DOHH2 (cell line): ENCODE results near the gene ESYT2.
"Not testable (repeated sequence)": the region's sequence is repeated elsewhere in the genome, so short reads cannot be mapped to it uniquely, and the experiment has no call there.

Experiments used
- H3F3A ChIP-seq: fragments of 200-600 bp; sonication (generic), shearing (Covaris generic); 2 replicates; pipeline ENCODE4 v1.6.0; 2016; ENCODE audit warnings: antibody characterized with exemption, mild to moderate bottlenecking; ENCODE audit not compliant: control insufficient read depth, insufficient read depth
- H3K27ac ChIP-seq: fragments of 200-600 bp; sonication (generic); 2 replicates; pipeline ENCODE4 v1.5.1; 2014; ENCODE audit warnings: low read depth, mild to moderate bottlenecking, low read length, moderate library complexity
- H3K27me3 ChIP-seq: fragments of 200-600 bp; sonication (generic); 2 replicates; pipeline ENCODE4 v1.6.1; 2014; ENCODE audit warnings: mild to moderate bottlenecking, low read length, mixed read lengths; ENCODE audit not compliant: control insufficient read depth
- H3K36me3 ChIP-seq: fragments of 200-600 bp; sonication (generic); 2 replicates; pipeline ENCODE4 v1.6.1; 2014; ENCODE audit warnings: mild to moderate bottlenecking, low read length, moderate library complexity, mixed read lengths; ENCODE audit not compliant: control insufficient read depth
- H3K4me1 ChIP-seq: fragments of 200-600 bp; sonication (generic); 2 replicates; pipeline ENCODE4 v1.6.1; 2014; ENCODE audit warnings: mild to moderate bottlenecking, low read length, mixed read lengths; ENCODE audit not compliant: control insufficient read depth
- H3K4me2 ChIP-seq: fragments of 200-600 bp; sonication (generic); 2 replicates; pipeline ENCODE4 v1.6.0; 2014; ENCODE audit warnings: mild to moderate bottlenecking, low read length, moderate library complexity
- H3K4me3 ChIP-seq: fragments of 200-600 bp; sonication (generic); 2 replicates; pipeline ENCODE4 v1.5.1; 2014; ENCODE audit warnings: mild to moderate bottlenecking, low read length, mixed read lengths
- H3K79me2 ChIP-seq: fragments of 200-600 bp; sonication (generic); 2 replicates; pipeline ENCODE4 v1.6.1; 2014; ENCODE audit warnings: mild to moderate bottlenecking, low read length, mixed read lengths; ENCODE audit not compliant: control insufficient read depth
- H3K9me2 ChIP-seq: fragments of 200-600 bp; sonication (generic); replicated peaks from 2 replicates; pipeline ENCODE4 v1.6.1; 2014; ENCODE audit warnings: mild to moderate bottlenecking, low read length, mixed read lengths; ENCODE audit not compliant: control insufficient read depth
- H3K9me3 ChIP-seq: fragments of 200-600 bp; sonication (generic); 2 replicates; pipeline ENCODE4 v1.6.1; 2014; ENCODE audit warnings: antibody characterized with exemption, low read length, mixed read lengths; ENCODE audit not compliant: control insufficient read depth, insufficient read depth
- H4K20me1 ChIP-seq: fragments of 200-600 bp; sonication (generic); 2 replicates; pipeline ENCODE4 v1.6.0; 2014; ENCODE audit warnings: low read depth, mild to moderate bottlenecking, antibody characterized with exemption, low read length, moderate library complexity; ENCODE audit not compliant: control insufficient read depth, insufficient read depth
- CTCF ChIP-seq: fragments of 200-600 bp; sonication (generic); IDR thresholded peaks from one replicate; pipeline ENCODE4 v1.5.1; 2014; ENCODE audit warnings: antibody characterized with exemption, mild to moderate bottlenecking, low read depth, low read length; ENCODE audit not compliant: poor library complexity, severe bottlenecking
- EZH2phosphoT487 ChIP-seq: fragments of 200-600 bp; sonication (generic); IDR thresholded peaks from 2 replicates; pipeline ENCODE4 v1.6.1; 2017; ENCODE audit warnings: borderline replicate concordance, mild to moderate bottlenecking, antibody characterized with exemption, low read length, moderate library complexity, mixed read lengths

Gene ESYT2

GRCh38 chr7:158846304-158846703, 17.0 kb upstream of the ESYT2 start:
- no peaks in the 10 kb centered on the region for H3F3A ChIP-seq
- no peaks in the 10 kb centered on the region for H4K20me1 ChIP-seq
- peaks cover 26% of the 10 kb centered on the region for H3K9me3 ChIP-seq
- peaks cover 8% of the 10 kb centered on the region; the same call in 1 of the 2 replicates for H3K4me1 ChIP-seq
- H3K79me2 ChIP-seq, result no peaks in the 10 kb centered on the region
- H3K27me3 ChIP-seq, result no peaks in the 10 kb centered on the region
- no peak overlapping the region for H3K4me2 ChIP-seq
- H3K4me3 ChIP-seq, result no peak overlapping the region
- no peaks in the 10 kb centered on the region for H3K9me2 ChIP-seq
- TF ChIP-seq CTCF (no peak), EZH2phosphoT487 (no peak)
- no peaks in the 10 kb centered on the region for H3K36me3 ChIP-seq
- H3K27ac ChIP-seq, result no peak overlapping the region

- H3K36me3 ChIP-seq, result no peaks in the 10 kb centered on the region
- no peaks in the 10 kb centered on the region for H3K9me2 ChIP-seq
- H3K4me2 ChIP-seq, result no peak overlapping the region
- H3K79me2 ChIP-seq, result no peaks in the 10 kb centered on the region
- H3K4me3 ChIP-seq, result no peak overlapping the region
- peaks cover 14% of the 10 kb centered on the region for H3K4me1 ChIP-seq
- H4K20me1 ChIP-seq, result no peaks in the 10 kb centered on the region
- H3K9me3 ChIP-seq, result peaks cover 13% of the 10 kb centered on the region; the same call in 1 of the 2 replicates
- TF ChIP-seq EZH2phosphoT487, result no peak
- H3K27me3 ChIP-seq, result no peaks in the 10 kb centered on the region
- H3K27ac ChIP-seq, result no peak overlapping the region
- peaks cover 2% of the 10 kb centered on the region; the same call in 1 of the 2 replicates for H3F3A ChIP-seq
Observed at GRCh38 chr7:158843771-158844170, 14.5 kb upstream of the ESYT2 start.

GRCh38 chr7:158842486-158842885, 13.2 kb upstream of the ESYT2 start:
- Histone ChIP-seq H3K4me1 (peaks cover 22% of the 10 kb centered on the region), H3K27ac (no peak overlapping the region), H4K20me1 (no peaks in the 10 kb centered on the region), H3F3A (peaks cover 8% of the 10 kb centered on the region), H3K27me3 (no peaks in the 10 kb centered on the region), H3K79me2 (no peaks in the 10 kb centered on the region), H3K9me2 (no peaks in the 10 kb centered on the region), H3K9me3 (peaks cover 8% of the 10 kb centered on the region; the same call in 1 of the 2 replicates), H3K4me3 (no peak overlapping the region), H3K36me3 (no peaks in the 10 kb centered on the region), H3K4me2 (no peak overlapping the region)
- TF ChIP-seq CTCF (no peak), EZH2phosphoT487 (no peak)

GRCh38 chr7:158840604-158841003, 11.3 kb upstream of the ESYT2 start:
- no peak overlapping the region for H3K27ac ChIP-seq
- no peak overlapping the region for H3K4me3 ChIP-seq
- H3K36me3 ChIP-seq, result no peaks in the 10 kb centered on the region
- H3K9me2 ChIP-seq, result no peaks in the 10 kb centered on the region
- no peak overlapping the region for H3K4me2 ChIP-seq
- H3F3A ChIP-seq, result peaks cover 10% of the 10 kb centered on the region
- H3K79me2 ChIP-seq, result no peaks in the 10 kb centered on the region
- H3K27me3 ChIP-seq, result no peaks in the 10 kb centered on the region
- H3K9me3 ChIP-seq, result no peaks in the 10 kb centered on the region
- H4K20me1 ChIP-seq, result no peaks in the 10 kb centered on the region
- H3K4me1 ChIP-seq, result peaks cover 22% of the 10 kb centered on the region
- TF ChIP-seq EZH2phosphoT487 (no peak), CTCF (no peak)

GRCh38 chr7:158839177-158839576, 9.9 kb upstream of the ESYT2 start:
- not testable (repeated sequence) for H3K4me3 ChIP-seq, H3K9me2 ChIP-seq, H3K79me2 ChIP-seq, H4K20me1 ChIP-seq, H3K27me3 ChIP-seq, H3F3A ChIP-seq, H3K9me3 ChIP-seq, H3K36me3 ChIP-seq
- Histone ChIP-seq H3K27ac (peak overlapping the region; percentile 27; the same call in 1 of the 2 replicates), H3K4me1 (peaks cover 22% of the 10 kb centered on the region), H3K4me2 (peak overlapping the region; percentile 44)
